Hematopoietic multipotent progenitor cell treated with erythropoietin and hydrocortisone succinate and interleukin-3 and kit ligand, for 8 days (in vitro differentiated cells): ENCODE data around the gene NAIF1.
A peak's percentile ranks its signal among the peaks of the same experiment; 100 is the strongest.
"Not testable (repeated sequence)": the region's sequence is repeated elsewhere in the genome, so short reads cannot be mapped to it uniquely, and the experiment has no call there.

Experiments
- DNase-seq: peaks from one replicate; pipeline ENCODE4 v3.0.0-alpha.2; 2015

Gene NAIF1

GRCh38 chr9:128084746-128085145 is 17.6 kb upstream of the NAIF1 start:
- no peak for DNase-seq

GRCh38 chr9:128082151-128082550 is 15.0 kb upstream of the NAIF1 start:
- peak; percentile 57 for DNase-seq

GRCh38 chr9:128081056-128081455 is 13.9 kb upstream of the NAIF1 start:
- DNase-seq = no peak

GRCh38 chr9:128080206-128080605 is 13.1 kb upstream of the NAIF1 start:
- peak; percentile 72 for DNase-seq

GRCh38 chr9:128078504-128079434 is 11.6 kb upstream of the NAIF1 start:
- peak; percentile 88 for DNase-seq

GRCh38 chr9:128077847-128078503 is 10.9 kb upstream of the NAIF1 start:
- DNase-seq = peak; percentile 93

- DNase-seq = peak; percentile 50
Observed at GRCh38 chr9:128073253-128073886, 6.2 kb upstream of the NAIF1 start.

- DNase-seq = peak; percentile 74
Observed at GRCh38 chr9:128072144-128073021, 5.3 kb upstream of the NAIF1 start.

- DNase-seq = not testable (repeated sequence)
Observed at GRCh38 chr9:128071475-128071874, 4.4 kb upstream of the NAIF1 start.

GRCh38 chr9:128070874-128071273 is 3.8 kb upstream of the NAIF1 start:
- DNase-seq = no peak

- DNase-seq = no peak
Observed at GRCh38 chr9:128068386-128069205, 1.5 kb upstream of the NAIF1 start.

GRCh38 chr9:128067645-128068385 is 695 bp upstream of the NAIF1 start, which contains the start of gene SLC25A25:
SLC25A25 (plus strand) TSS chr9:128068232; CDS start chr9:128068320, 88 bp downstream.
- DNase-seq = peak; percentile 99

- no peak for DNase-seq
Observed at GRCh38 chr9:128065907-128066712, 1.0 kb downstream of the NAIF1 start.

- DNase-seq = no peak
Observed at GRCh38 chr9:128062846-128063831, 4.0 kb downstream of the NAIF1 start.

- DNase-seq = no peak
Observed at GRCh38 chr9:128062279-128062678, 4.8 kb downstream of the NAIF1 start.

GRCh38 chr9:128061275-128061960 is 5.7 kb downstream of the NAIF1 start:
- DNase-seq = no peak

GRCh38 chr9:128059365-128059983 is 7.6 kb downstream of the NAIF1 start:
- no peak for DNase-seq
